SJSA1 (cell line): Measurements from ENCODE around the gene RNASE7. TPM values are rescaled to one million over a fixed set of nuclear protein-coding genes. Genes with fewer than 3 reads are reported as not detected.

Experiments
- DNase-seq, 2 experiments: peaks; one replicate each; pipeline ENCODE4 v3.0.0-alpha.2; 2015 to 2020; ENCODE audit warnings: low spot score in 2 of 2, low read depth in 1 of 2
- H3K27ac ChIP-seq: fragments of 250-450 bp; sonication (Bioruptor Pico); 2 replicates; pipeline ENCODE4 v1.5.1; 2020; ENCODE audit warnings: mild to moderate bottlenecking, moderate library complexity
- H3K27me3 ChIP-seq: fragments of 250-450 bp; sonication (Bioruptor Pico); replicated peaks from 2 replicates; pipeline ENCODE4 v1.5.1; 2020; ENCODE audit warnings: mild to moderate bottlenecking, moderate library complexity
- H3K36me3 ChIP-seq: fragments of 250-450 bp; sonication (Bioruptor Pico); 2 replicates; pipeline ENCODE4 v1.5.1; 2020; ENCODE audit warnings: mild to moderate bottlenecking
- H3K4me1 ChIP-seq: fragments of 250-450 bp; sonication (Bioruptor Pico); replicated peaks from 2 replicates; pipeline ENCODE4 v1.6.1; 2021; ENCODE audit warnings: mild to moderate bottlenecking
- H3K4me3 ChIP-seq: fragments of 250-450 bp; sonication (Bioruptor Pico); 2 replicates; pipeline ENCODE4 v1.5.1; 2020; ENCODE audit warnings: mild to moderate bottlenecking
- H3K9me3 ChIP-seq: fragments of 250-450 bp; sonication (Bioruptor Pico); replicated peaks from 2 replicates; pipeline ENCODE4 v1.5.1; 2020; ENCODE audit warnings: mild to moderate bottlenecking
- total RNA-seq: library from RNA; depleted of rRNA; stranded (reverse); fragments of >200 nt; shearing (Covaris generic); gene quantifications from 2 replicates; pipeline ENCODE4 v1.2.3, GENCODE V29; 2014

Gene RNASE7
- total RNA-seq, 1 experiment from 2014 or later, result not detected

DNA sequence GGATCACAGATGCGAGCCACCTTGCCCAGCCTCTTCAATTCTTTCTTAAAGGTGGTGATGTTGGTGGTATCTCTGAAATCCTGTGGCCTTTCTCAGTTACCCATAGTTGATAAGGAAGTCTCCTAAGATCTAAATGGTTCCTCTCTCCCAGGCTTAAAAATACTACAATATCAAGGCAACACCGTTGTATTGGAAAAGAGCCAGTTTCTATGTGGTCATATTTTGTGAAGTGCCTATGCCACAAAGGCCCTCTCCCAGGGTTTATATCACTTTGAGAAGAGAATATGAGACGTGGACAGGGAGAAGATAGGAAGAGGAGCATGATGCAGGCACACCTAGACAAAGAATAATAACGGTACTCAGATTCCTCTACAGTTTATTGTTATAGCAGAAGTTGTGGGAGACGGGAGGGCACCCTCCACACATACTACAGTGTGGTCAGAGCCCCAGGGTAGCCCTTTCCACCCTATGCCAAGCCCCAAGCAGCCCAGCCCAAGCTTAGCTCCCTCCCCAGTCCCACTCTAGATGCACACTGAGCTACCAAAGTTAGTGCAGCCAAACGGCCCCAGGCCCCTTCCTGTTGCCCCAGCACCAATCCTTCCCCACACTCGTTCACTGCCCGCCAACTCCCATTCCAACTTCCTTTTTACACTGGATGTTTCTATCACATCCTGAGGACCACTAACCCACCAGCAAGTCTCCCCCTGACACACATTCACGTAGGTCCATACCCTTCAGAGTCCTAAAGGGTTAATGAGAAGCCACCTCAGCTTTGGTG is 25.6 kb upstream of the RNASE7 start:
- Histone ChIP-seq H3K9me3 (no peaks in the 10 kb centered on the region), H3K27me3 (no peaks in the 10 kb centered on the region; the same call in 1 of the 2 replicates), H3K27ac (no peak overlapping the region), H3K36me3 (no peaks in the 10 kb centered on the region), H3K4me3 (no peak overlapping the region), H3K4me1 (no peaks in the 10 kb centered on the region)
- DNase-seq, result no peak

DNA sequence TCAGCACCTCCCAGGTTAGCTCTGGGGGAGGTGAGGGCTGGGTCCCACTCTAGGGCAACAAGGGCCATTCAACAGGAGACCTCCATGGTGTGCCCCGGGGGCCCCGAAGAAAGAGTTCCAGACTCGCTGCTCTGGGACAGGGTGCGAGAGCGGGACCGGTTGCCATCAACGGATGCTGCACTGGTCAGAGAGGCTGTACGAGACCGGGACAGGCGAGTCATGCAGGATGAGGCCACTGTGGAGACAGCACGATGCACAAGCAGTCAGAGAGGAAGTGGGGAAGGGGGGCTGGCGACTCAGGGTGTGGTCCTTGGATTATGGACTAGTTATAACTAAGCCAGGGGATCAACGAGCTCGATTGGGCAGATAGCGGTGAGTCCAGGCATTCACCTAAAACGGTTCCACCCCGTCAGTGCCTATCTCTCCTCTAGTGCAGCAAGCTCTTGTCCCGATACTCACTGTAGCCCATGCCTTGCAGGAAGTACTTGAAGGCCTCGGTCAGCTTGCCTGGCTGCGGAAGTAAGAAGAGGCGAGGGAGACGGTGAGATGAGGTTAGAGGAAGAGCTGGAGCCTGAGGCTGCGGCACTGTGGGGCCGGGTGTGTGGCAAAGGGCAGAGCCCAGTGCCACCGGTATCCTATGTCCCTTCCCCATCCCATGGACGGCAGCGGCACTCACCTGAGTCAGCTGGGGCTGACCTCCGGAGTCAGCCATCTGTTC is 24.5 kb upstream of the RNASE7 start:
- Histone ChIP-seq H3K4me3 (no peak overlapping the region), H3K36me3 (no peaks in the 10 kb centered on the region), H3K9me3 (no peaks in the 10 kb centered on the region), H3K27me3 (no peaks in the 10 kb centered on the region), H3K4me1 (no peaks in the 10 kb centered on the region), H3K27ac (no peak overlapping the region)
- DNase-seq, result no peak

DNA sequence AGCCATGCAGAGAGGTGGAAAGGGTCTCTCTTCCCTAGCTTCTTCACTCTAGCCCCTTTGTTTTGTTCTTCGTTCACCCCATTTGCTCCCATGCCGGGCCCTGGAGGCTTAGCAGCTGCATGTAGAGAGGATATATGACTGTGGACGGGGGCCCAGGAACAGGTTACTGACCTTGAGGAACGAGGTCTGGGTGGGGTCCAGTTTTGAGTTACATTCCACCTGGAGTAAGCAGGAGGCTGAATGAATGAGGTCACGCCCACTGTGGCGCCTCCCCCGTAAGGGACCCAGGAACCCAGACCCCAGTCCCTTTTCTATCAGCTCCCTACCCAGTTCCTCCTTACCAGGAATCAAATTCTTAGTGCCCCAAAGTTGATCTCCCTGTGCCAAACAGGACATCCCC is 23.9 kb upstream of the RNASE7 start:
- H3K9me3 ChIP-seq, result no peaks in the 10 kb centered on the region
- H3K27me3 ChIP-seq, result 0 out of 2 replicates have a peak, but pooled peaks cover 3% of the 10 kb centered on the region
- H3K36me3 ChIP-seq, result no peaks in the 10 kb centered on the region
- H3K4me3 ChIP-seq, result no peak overlapping the region
- DNase-seq, result no peak
- no peaks in the 10 kb centered on the region for H3K4me1 ChIP-seq
- no peak overlapping the region for H3K27ac ChIP-seq

DNA sequence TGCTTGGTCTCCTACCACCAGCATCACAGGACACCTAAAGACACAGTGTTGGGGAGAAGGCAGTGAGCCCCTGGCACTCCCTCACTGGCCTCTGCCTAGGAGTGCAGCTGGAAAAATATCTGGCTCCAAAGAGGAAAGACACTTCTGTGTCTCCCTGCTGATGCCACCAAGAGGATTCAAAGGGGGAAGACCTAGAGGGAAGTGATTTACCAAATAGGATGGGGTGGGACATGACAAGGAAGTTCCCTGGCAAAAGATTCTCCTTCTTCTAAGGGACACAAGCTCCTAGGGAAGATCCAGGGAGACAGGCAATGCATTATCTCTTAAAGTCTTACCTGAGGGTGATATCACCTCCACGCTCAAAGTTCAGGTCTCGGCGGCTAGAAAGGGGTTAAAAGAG is 23.4 kb upstream of the RNASE7 start:
- no peak for DNase-seq
- no peaks in the 10 kb centered on the region for H3K4me1 ChIP-seq
- H3K27ac ChIP-seq, result no peak overlapping the region
- H3K36me3 ChIP-seq, result no peaks in the 10 kb centered on the region
- H3K4me3 ChIP-seq, result no peak overlapping the region
- H3K9me3 ChIP-seq, result no peaks in the 10 kb centered on the region
- H3K27me3 ChIP-seq, result peaks cover 7% of the 10 kb centered on the region; the same call in 1 of the 2 replicates

DNA sequence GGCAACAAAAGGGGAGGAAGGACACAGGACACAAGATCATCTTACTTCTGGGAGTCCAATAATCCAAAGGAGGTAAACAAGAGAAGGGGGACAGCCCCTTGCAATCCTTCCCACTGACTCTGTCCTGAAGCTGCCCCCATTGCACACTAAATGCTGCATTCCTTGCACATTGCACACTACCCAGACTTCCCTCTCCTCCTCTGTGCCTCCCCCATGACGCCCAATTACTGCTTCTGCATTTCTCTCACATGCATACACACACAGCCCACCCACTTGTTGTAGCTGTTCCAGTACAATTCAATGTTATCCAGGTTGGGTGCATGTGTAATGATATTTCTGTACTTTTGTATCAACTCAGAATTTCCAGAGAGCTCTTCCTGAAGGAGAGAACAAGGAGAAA is 22.8 kb upstream of the RNASE7 start:
- H3K9me3 ChIP-seq, result no peaks in the 10 kb centered on the region
- no peak for DNase-seq
- H3K4me1 ChIP-seq, result no peaks in the 10 kb centered on the region; the same call in 1 of the 2 replicates
- peaks cover 13% of the 10 kb centered on the region for H3K27me3 ChIP-seq
- H3K27ac ChIP-seq, result no peak overlapping the region
- no peak overlapping the region for H3K4me3 ChIP-seq
- H3K36me3 ChIP-seq, result no peaks in the 10 kb centered on the region

DNA sequence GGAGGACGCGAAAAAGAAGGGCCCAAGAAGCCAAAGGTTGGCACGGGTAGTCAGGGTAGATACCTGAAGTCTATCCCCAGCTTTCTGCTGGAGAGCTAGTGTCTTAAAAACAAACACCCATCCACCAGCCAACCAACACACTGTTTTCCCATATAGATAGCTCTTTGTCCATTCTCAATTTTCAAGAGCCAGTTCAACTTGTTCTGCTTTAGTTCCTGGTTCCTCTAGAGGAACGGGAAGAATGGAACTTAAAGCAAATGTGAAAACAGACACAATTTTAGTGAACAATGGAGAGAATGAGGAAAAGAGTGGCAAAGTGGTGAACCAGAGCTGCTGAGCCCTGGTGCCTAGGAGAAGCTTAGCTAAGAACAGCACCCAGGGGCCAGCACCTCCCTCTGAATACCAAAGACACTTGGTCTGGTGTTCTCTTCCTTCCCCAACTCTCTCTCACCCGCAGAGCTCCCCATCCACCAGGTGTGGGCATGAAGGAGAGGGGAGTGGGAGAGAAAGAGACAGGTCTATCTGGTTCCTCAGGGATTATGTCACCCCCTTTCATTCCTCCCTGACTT is 21.1 kb upstream of the RNASE7 start:
- Histone ChIP-seq H3K27ac (no peak overlapping the region), H3K27me3 (peaks cover 23% of the 10 kb centered on the region), H3K9me3 (no peaks in the 10 kb centered on the region), H3K4me1 (peaks cover 4% of the 10 kb centered on the region), H3K4me3 (no peak overlapping the region), H3K36me3 (no peaks in the 10 kb centered on the region)
- DNase-seq, result no peak

DNA sequence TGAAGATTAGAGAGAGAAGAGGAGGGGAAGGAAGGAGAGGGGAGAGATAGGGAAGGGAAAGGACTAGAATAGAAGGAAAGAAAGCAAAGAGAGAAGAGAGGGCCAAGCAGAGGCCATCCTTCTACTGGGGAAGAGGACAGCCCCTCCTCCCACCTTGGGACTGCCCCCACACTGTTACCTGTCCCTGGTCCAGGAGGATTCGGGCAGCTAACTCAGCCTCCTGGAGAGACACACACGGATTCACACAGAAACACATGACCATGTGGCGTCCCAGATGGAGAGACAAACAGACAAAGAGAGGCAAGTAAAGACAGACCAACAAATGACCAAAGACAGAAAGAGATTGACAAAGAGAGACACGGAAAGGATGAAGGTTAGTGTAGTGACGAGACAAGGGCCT is 19.5 kb upstream of the RNASE7 start:
- H3K4me1 ChIP-seq, result peaks cover 4% of the 10 kb centered on the region
- no peak for DNase-seq
- no peaks in the 10 kb centered on the region for H3K9me3 ChIP-seq
- no peaks in the 10 kb centered on the region for H3K36me3 ChIP-seq
- no peak overlapping the region for H3K27ac ChIP-seq
- peaks cover 23% of the 10 kb centered on the region for H3K27me3 ChIP-seq
- no peak overlapping the region for H3K4me3 ChIP-seq

DNA sequence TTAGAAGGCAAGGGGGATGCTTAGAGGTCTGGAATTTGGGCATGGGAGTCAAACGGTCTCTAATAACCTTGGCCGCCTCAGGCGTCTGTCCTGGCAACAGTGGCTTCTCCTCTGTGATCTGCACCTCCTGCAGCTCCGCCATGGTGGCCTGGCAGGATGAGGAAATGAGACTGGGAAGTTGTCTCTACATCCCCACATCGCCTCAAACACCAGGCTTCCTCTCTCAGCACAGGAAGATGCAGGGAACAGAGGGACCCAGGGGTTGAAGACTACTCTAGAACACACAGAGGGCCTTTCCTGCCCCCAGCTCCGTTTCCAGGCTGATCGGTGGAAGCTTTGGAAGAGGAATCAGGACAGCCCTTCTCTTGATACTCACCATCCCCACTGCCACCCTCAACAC is 19.0 kb upstream of the RNASE7 start:
- Histone ChIP-seq H3K4me1 (peaks cover 4% of the 10 kb centered on the region), H3K27ac (no peak overlapping the region), H3K27me3 (peaks cover 23% of the 10 kb centered on the region), H3K9me3 (no peaks in the 10 kb centered on the region), H3K4me3 (no peak overlapping the region), H3K36me3 (no peaks in the 10 kb centered on the region)
- DNase-seq, result no peak

DNA sequence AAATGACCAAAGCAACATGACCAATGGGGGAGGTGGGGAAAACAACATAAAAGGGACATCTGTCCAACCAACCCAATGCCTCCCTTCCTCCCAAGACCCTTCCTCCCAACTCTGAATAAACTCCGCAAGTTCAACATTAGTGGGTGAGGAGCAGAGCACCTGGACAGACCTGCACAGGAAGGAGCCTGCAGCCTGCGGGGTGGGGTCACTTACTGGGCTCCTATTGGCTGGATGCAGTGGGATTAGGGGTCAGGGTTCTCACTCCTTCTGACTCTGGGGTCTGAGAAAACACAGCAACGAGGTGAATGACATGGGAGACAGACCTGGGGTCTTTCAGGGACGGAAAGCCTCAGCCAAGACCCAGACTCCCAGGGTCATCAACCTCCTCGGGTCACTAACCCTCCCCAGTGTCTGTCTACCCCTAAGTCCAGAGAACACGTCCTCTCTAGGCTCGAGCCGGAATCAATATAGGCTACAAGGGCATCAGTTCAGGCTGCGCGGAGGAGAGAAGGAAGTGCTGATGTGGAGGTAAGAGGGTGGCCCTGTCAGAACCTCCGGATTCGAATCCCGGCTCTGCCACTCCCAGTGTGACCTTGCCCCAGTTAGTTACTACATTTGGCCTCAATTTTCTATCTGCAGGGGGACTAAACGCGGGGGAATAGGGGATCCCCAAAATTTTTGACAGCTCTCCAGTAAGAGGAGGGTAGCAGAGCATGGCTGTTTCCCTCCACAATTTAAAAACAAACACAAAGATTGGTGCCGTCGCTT is 18.2 kb upstream of the RNASE7 start:
- Histone ChIP-seq H3K4me1 (peaks cover 4% of the 10 kb centered on the region), H3K27ac (no peak overlapping the region), H3K9me3 (no peaks in the 10 kb centered on the region), H3K27me3 (peaks cover 23% of the 10 kb centered on the region), H3K4me3 (no peak overlapping the region), H3K36me3 (no peaks in the 10 kb centered on the region)
- DNase-seq, result no peak

DNA sequence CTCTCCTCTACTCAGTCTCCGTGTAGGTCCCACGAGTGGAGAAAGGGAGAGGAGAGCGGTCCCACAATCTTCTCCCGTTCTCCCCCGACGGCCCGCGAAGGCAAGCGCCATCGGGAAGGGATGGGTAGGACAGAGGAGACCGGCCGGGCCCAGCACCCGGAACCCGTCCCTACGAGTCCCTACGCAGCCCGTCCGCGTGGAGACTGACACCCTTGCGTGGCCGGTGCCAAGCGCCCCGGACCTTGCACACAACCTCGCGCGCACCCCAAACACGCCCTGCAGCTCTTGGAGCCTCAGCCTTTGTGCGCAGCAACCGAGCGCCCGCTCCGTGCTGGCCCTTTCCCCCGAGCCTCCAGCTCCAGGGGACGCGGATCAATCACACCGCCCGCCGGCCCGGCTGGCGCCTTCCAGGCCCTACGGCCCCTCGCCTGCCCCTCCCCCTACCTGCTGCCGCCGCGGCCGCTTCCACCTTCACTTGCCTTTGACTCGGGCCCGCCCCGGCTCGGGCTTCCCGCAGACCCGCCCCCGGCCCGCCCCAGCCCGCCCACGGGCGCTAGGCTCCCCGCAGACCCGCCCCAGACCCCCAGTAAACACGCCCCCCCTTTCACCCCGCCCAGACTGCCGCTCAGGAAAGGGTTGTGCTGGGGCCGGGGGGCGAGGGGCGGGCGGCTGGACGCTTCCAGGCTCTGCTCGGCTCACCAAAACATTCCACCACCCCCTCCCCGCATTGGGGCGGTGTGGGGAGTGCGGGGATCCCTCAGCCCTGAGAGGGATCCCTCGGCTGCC is 17.4 kb upstream of the RNASE7 start, which contains the start of gene NDRG2:
Gene NDRG2, minus strand, starts transcription at position 477 of the 786 bp plus-strand sequence. CDS start 1,746 bp downstream, outside the sequence.
- H3K4me1 ChIP-seq, result peaks cover 4% of the 10 kb centered on the region
- H3K27me3 ChIP-seq, result peaks cover 23% of the 10 kb centered on the region
- peak within 1 kb of the TSS; percentile 16; the same call in 1 of the 2 replicates for H3K4me3 ChIP-seq
- no peak for DNase-seq
- H3K9me3 ChIP-seq, result no peaks in the 10 kb centered on the region
- no peak within 1 kb of the TSS for H3K27ac ChIP-seq
- H3K36me3 ChIP-seq, result no peaks in the 10 kb centered on the region

DNA sequence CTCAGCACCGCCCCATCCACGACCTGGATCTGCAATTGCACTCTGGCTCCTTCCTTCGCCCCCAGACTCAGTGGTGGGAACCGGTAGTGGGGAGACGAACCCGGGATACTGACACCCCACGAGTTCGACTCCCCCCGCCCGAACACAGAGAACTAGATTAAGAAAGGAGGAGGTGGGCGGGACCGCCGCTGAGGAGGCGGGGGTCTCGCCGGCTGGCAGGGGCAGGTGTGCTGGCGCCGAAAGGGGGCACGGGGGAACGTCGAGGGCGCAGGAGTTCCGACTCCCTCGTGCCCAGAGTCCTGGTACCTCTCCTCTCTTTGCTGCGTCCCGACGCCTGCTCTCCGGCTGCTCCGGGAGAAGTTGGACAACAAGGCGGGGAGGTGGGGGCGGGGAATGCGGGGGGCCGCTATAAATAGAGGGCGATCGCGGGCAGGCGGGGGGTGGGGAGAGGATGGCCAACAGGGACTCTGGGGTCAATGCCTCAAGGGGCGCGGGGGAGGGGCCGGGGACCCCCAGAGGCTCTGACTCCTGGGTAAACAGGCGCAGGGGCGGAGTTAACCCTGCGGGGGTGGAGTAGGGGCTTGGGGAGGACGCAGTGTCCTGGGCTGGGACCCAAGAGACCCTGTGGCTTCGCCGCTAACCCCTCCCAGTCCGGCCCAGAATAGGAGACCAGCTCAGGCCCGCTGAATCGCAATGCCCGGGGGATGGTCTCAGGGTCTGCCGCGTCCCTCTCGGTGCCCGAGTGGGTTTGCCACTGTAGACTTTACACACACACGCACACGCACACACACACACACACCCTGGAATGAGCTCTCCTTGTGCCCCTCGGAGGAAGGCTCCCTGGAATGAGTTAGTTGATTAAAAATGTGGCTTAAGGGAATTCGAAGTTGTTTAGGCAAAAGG is 16.5 kb upstream of the RNASE7 start:
- Histone ChIP-seq H3K36me3 (no peaks in the 10 kb centered on the region), H3K4me1 (peaks cover 4% of the 10 kb centered on the region), H3K4me3 (no peak overlapping the region), H3K27ac (no peak overlapping the region), H3K9me3 (no peaks in the 10 kb centered on the region), H3K27me3 (peaks cover 23% of the 10 kb centered on the region)
- no peak for DNase-seq

DNA sequence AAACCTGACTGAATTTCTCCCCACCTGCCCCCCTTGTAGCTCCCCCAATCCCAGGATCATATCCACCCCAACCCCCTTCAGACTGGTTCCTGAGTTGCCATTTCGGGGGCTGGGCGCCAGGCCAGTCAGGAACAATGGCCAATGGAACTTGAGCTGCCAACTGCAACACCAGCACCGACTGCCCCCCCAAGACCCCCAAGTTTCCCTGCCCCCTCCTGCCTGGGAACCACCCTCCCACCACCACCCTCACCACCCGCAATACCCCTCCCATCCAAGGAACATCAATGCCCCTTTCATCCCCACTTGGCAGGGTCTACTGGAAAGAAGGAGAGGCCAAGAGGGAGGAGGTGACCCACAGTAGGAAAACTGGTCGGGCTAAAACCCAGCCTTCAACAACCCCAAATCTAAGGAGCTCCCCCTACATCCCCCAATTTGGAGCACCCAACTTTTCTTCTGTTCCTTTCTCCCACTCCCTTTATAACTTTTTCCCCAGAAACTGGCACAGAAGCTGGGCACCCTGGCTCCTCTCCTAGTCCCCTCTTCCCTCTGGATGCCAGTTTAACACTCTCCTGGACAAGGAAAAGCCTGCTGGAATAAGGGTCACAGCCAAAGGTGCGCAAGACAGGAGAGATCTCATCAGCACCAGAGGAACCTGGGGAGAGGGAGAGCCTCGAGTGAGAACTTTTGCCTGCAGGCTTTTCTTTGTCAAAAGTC is 15.7 kb upstream of the RNASE7 start:
- no peaks in the 10 kb centered on the region for H3K9me3 ChIP-seq

More for the DNA sequence above, 15.7 kb upstream of the RNASE7 start:
- no peak for DNase-seq
- Histone ChIP-seq H3K4me3 (no peak overlapping the region), H3K4me1 (peaks cover 4% of the 10 kb centered on the region), H3K27me3 (peaks cover 23% of the 10 kb centered on the region), H3K36me3 (no peaks in the 10 kb centered on the region), H3K27ac (no peak overlapping the region)
